Activated naive CD4-positive, alpha-beta T cell treated with anti-CD3 and anti-CD28 coated beads for 36 hours (primary cell): Measurements from ENCODE around the gene GPC2. TPM values are rescaled to one million over a fixed set of nuclear protein-coding genes. Genes with fewer than 3 reads are reported as not detected.
"Not testable (repeated sequence)": the region's sequence is repeated elsewhere in the genome, so short reads cannot be mapped to it uniquely, and the experiment has no call there.

Experiments
- CTCF ChIA-PET: fragments of 350-600 bp; sonication (Branson Sonifier 250); formaldehyde crosslinking; loops from one replicate; lab custom pipeline; 2021; ENCODE audit warnings: antibody characterized with exemption; lab: Charles Lee
- DNase-seq: peaks from one replicate; pipeline ENCODE4 v3.0.0-alpha.2; 2020
- H3K27ac Mint-ChIP-seq: one replicate; pipeline ENCODE4 v1.8.0; 2021; ENCODE audit warnings: mild to moderate bottlenecking, mixed read lengths
- H3K27me3 Mint-ChIP-seq: one replicate; pipeline ENCODE4 v1.8.0; 2021; ENCODE audit warnings: low read depth, mixed read lengths
- H3K36me3 Mint-ChIP-seq: one replicate; pipeline ENCODE4 v1.8.0; 2021; ENCODE audit warnings: low read depth, mixed read lengths
- H3K4me1 Mint-ChIP-seq: one replicate; pipeline ENCODE4 v1.8.0; 2021; ENCODE audit warnings: low read depth, mixed read lengths
- H3K4me3 Mint-ChIP-seq: one replicate; pipeline ENCODE4 v1.8.0; 2021; ENCODE audit warnings: mild to moderate bottlenecking, moderate library complexity, mixed read lengths
- H3K9me3 Mint-ChIP-seq: one replicate; pipeline ENCODE4 v1.8.0; 2021; ENCODE audit warnings: mixed read lengths
- intact Hi-C: fragments of 100-400 bp; cut with micrococcal nuclease; formaldehyde crosslinking; loops from one replicate; pipeline ENCODE4 v1.15.1; 2023
- total RNA-seq, 2 experiments: library from RNA; stranded (reverse); gene quantifications; one replicate each; pipeline ENCODE4 v1.2.3, GENCODE V29; 2021

The GPC2 gene
- total RNA-seq, 2 experiments from 2014 or later = 7.6 to 9.5 TPM

DNA sequence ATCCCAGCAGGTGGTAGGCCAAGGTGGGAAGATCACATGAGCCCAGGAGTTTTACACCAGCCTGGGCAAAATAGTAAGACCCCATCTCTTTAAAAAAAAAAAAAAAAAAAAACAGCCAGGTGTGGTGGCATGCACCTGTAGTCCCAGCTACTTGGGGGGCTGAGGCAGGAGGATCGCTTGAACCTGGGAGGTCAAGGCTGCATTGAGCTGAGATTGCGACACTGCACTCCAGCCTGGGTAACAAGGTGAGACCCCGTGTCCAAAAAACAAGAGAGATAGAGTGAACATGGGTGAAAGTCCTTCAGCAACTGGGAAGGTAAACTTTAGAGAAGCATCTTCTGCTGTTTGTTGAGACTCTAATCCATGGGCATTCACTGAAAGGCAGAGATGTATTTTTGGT lies 34.7 kb downstream of the GPC2 start:
- no peak overlapping the region for H3K27ac Mint-ChIP-seq
- no peak for DNase-seq
- CTCF ChIA-PET = interaction anchor here (0.6 to 2.4 kb wide), 4 partner anchors 8 to 68 kb away, joined by 4 to 10 read pairs (median 5); no protein-coding TSS in a partner anchor
- H3K36me3 Mint-ChIP-seq = no peaks in the 10 kb centered on the region
- no peaks in the 10 kb centered on the region for H3K27me3 Mint-ChIP-seq
- no peaks in the 10 kb centered on the region for H3K9me3 Mint-ChIP-seq
- intact Hi-C loops = no loop called here
- H3K4me1 Mint-ChIP-seq = peaks cover 12% of the 10 kb centered on the region
- no peak overlapping the region for H3K4me3 Mint-ChIP-seq

DNA sequence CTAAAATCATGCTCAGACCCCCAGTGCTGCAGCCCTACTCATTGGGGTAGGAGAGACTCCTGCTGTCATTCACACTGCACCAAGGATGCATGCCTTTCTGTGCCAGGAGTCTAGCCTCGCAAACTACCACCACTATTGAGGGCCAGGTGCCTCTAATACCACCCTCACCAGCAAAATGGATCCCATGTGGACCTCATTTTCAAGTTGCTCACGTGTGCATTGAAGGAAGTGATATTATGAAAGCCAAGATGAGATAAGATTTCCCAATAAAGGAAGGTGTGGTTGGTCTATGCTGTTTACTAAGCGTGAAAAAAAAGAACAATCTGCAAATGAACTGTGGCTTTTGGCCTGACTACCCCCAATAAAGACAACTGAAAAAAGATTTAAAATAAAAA lies 35.6 kb downstream of the GPC2 start:
- DNase-seq = no peak
- CTCF ChIA-PET = interaction anchor here (1.0 to 4.3 kb wide), 3 partner anchors 8 to 12 kb away, joined by 5 to 26 read pairs (median 10); no protein-coding TSS in a partner anchor
- Mint-ChIP-seq H3K4me1 (peaks cover 12% of the 10 kb centered on the region), H3K27me3 (no peaks in the 10 kb centered on the region), H3K4me3 (no peak overlapping the region), H3K27ac (no peak overlapping the region), H3K9me3 (no peaks in the 10 kb centered on the region), H3K36me3 (no peaks in the 10 kb centered on the region)
- intact Hi-C loops = no loop called here

DNA sequence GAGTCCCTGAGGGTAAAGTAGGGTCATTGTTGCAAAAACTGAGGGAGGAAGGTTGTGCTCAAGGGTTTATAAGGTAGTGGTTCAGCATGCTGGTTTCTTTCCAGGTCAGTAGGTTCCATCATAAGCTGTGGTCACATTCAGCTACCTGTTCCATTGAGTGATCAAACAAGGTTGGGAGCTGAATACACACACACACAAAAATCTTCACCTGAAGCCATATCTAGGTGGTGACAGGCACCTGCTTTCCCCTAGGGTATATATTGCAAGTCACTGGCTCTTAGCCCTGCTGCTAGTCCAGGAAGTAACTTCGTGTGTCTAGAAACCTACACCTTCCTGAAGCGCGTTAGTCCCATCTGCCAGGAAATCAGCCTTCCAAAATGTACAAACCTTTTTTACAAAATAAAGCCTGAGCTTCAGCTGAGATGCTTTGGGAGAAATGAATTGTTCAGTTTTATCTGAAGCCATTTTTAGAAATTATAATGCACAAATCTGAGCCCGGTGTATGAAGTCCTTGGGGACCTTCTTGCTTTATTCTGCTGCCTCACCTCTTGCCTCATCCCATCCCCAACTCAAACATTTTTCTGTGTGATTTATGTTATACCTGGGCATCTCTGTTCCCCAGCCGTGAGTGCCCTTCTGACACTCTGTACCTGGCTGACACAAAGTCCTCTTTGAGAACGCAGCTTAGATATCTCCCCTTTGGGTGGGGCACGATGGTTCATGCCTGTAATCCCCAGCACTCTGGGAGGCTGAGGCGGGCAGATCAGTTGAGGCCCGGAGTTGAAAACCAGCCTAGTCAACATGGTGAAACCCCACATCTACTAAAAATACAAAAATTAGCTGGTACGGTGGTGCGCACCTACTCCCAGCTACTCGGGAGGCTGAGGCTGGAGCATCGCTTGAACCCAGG lies 39.1 kb downstream of the GPC2 start:
- peak overlapping the region; percentile 68 for H3K27ac Mint-ChIP-seq

GRCh38 chr7:100132697-100133151 lies 44.5 kb downstream of the GPC2 start:
- no peaks in the 10 kb centered on the region for H3K27me3 Mint-ChIP-seq
- no peaks in the 10 kb centered on the region for H3K9me3 Mint-ChIP-seq
- CTCF ChIA-PET = interaction anchor here (0.5 to 6.3 kb wide), 32 partner anchors 9 to 318 kb away, joined by 3 to 60 read pairs (median 4); partner anchors contain the start of genes AP4M1, LAMTOR4, MCM7 and PVRIG
- DNase-seq = peak; percentile 82
- intact Hi-C loops = loop anchor here (1.0 to 5.0 kb wide), 4 partner anchors 89 to 275 kb away; no protein-coding TSS in a partner anchor
- H3K36me3 Mint-ChIP-seq = no peaks in the 10 kb centered on the region
- H3K4me1 Mint-ChIP-seq = peaks cover 21% of the 10 kb centered on the region
- no peak overlapping the region for H3K27ac Mint-ChIP-seq
- no peak overlapping the region for H3K4me3 Mint-ChIP-seq

More for the DNA sequence above, 39.1 kb downstream of the GPC2 start:
- intact Hi-C loops = loop anchor here (1.0 kb wide), 1 partner anchor 10 kb away; the partner anchor contains the start of gene LAMTOR4
- DNase-seq = no peak
- Mint-ChIP-seq H3K27me3 (no peaks in the 10 kb centered on the region), H3K4me1 (peaks cover 12% of the 10 kb centered on the region), H3K4me3 (no peak overlapping the region), H3K36me3 (no peaks in the 10 kb centered on the region), H3K9me3 (no peaks in the 10 kb centered on the region)
- CTCF ChIA-PET = interaction anchor here (0.8 to 4.3 kb wide), 6 partner anchors 9 to 82 kb away, joined by 3 to 26 read pairs (median 4); partner anchors contain the start of genes LAMTOR4 and PVRIG

GRCh38 chr7:100132126-100132525 lies 45.1 kb downstream of the GPC2 start:
- no peak overlapping the region for H3K4me3 Mint-ChIP-seq
- H3K9me3 Mint-ChIP-seq = no peaks in the 10 kb centered on the region
- H3K36me3 Mint-ChIP-seq = no peaks in the 10 kb centered on the region
- no peaks in the 10 kb centered on the region for H3K27me3 Mint-ChIP-seq
- intact Hi-C loops = loop anchor here (1.0 to 5.0 kb wide), 4 partner anchors 89 to 275 kb away; no protein-coding TSS in a partner anchor
- no peak for DNase-seq
- CTCF ChIA-PET = interaction anchor here (0.6 to 6.3 kb wide), 26 partner anchors 10 to 1220 kb away, joined by 3 to 60 read pairs (median 5); partner anchors contain the start of genes AP4M1, LAMTOR4, MCM7 and PVRIG
- no peak overlapping the region for H3K27ac Mint-ChIP-seq
- H3K4me1 Mint-ChIP-seq = peaks cover 20% of the 10 kb centered on the region

- Mint-ChIP-seq H3K27me3 (no peaks in the 10 kb centered on the region), H3K36me3 (no peaks in the 10 kb centered on the region), H3K4me1 (peaks cover 20% of the 10 kb centered on the region), H3K27ac (no peak overlapping the region), H3K4me3 (peak overlapping the region; percentile 15), H3K9me3 (no peaks in the 10 kb centered on the region)
- CTCF ChIA-PET = interaction anchor here (0.6 to 6.3 kb wide), 20 partner anchors 9 to 276 kb away, joined by 3 to 60 read pairs (median 5); partner anchors contain the start of gene LAMTOR4
- intact Hi-C loops = loop anchor here (1.0 to 5.0 kb wide), 5 partner anchors 49 to 218 kb away; no protein-coding TSS in a partner anchor
- peak; percentile 94 for DNase-seq
Measured at GRCh38 chr7:100130608-100131453, 46.4 kb downstream of the GPC2 start.

DNA sequence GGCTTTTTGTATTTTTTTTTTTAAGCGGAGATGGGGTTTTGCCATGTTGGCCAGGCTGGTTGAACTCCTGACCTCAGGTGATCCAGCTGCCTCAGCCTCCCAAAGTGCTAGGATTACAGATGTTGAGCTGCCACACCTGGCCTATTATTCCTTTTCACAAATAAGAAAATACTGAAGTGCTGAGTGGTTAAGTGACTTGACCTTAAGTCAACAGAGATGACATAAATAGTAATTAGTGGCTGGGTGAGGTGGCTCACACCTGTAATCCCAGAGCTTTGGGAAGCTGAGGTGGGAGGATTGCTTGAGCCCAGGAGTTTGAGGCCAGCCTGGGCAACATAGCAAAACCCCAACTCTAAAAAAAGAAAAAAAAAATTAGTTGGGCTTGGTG lies 47.0 kb downstream of the GPC2 start:
- peaks cover 25% of the 10 kb centered on the region for H3K4me1 Mint-ChIP-seq
- H3K27ac Mint-ChIP-seq, DNase-seq, H3K9me3 Mint-ChIP-seq, H3K36me3 Mint-ChIP-seq, H3K4me3 Mint-ChIP-seq, H3K27me3 Mint-ChIP-seq: not testable (repeated sequence)
- intact Hi-C loops = loop anchor here (2.0 to 5.0 kb wide), 2 partner anchors 212 to 217 kb away; no protein-coding TSS in a partner anchor
- CTCF ChIA-PET = interaction anchor here (0.6 to 6.3 kb wide), 17 partner anchors 9 to 277 kb away, joined by 3 to 60 read pairs (median 4); partner anchors contain the start of gene LAMTOR4

DNA sequence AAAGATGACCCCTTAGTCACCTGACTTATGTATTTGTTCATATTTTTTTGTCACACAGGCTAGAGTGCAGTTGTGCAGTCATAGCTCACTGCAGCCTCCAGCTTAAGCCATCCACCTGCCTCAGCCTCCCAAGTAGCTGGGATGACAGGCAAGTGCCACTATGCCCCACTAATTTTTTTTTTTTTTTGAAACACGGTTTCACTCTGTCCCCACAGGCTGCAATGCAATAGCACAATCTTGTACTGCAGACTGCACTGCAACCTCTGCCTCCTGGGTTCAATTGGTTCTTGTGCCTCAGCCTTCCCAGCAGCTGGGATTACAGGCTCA lies 48.6 kb downstream of the GPC2 start:
- H3K4me1 Mint-ChIP-seq = peaks cover 34% of the 10 kb centered on the region
- intact Hi-C loops = loop anchor here (5.0 kb wide), 1 partner anchor 721 kb away; the partner anchor contains the start of genes BUD31 and PDAP1
- no peaks in the 10 kb centered on the region for H3K9me3 Mint-ChIP-seq
- H3K27ac Mint-ChIP-seq = no peak overlapping the region
- H3K36me3 Mint-ChIP-seq = peaks cover 9% of the 10 kb centered on the region
- H3K27me3 Mint-ChIP-seq = no peaks in the 10 kb centered on the region
- no peak for DNase-seq
- H3K4me3 Mint-ChIP-seq = peak overlapping the region; percentile 100
- CTCF ChIA-PET = interaction anchor here (0.6 to 6.3 kb wide), 7 partner anchors 11 to 423 kb away, joined by 3 to 60 read pairs (median 4); partner anchors contain the start of genes AP4M1 and MCM7

DNA sequence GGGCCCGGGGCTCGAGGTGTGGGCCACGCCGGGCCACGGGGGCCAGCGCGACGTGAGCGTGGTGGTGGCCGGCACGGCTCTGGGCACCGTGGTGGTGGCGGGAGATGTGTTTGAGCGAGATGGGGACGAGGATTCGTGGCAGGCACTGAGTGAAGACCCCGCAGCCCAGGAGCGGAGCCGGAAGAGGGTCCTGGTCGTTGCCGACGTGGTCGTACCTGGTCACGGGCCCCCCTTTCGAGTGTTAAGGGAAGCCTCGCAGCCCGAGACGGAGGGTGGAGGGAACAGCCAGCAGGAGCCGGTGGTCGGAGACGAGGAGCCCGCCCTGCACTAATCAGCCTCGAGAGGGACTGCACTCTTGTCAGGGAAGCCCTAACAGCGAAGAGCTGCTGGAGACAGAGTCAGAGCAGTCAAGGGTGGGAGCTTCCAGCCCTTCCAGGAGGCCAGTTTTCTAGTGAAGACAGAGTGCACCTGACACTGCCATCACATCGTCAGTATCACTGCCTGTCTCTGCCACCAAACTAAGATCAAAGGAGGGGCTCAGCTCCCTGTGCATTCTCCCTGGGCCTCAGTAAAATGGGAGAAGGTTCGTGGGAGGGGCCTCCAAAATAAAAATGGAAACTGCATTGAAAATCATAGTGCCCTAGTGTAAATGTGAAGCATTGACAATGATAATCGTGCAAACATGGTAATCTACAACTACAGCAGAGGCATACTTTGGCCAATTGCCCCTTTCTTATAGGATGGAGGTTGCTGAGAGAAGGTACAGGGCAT lies 49.1 kb downstream of the GPC2 start:
- H3K4me3 Mint-ChIP-seq = peak overlapping the region; percentile 100
- DNase-seq = peak; percentile 28
- H3K27ac Mint-ChIP-seq = peak overlapping the region; percentile 66
- CTCF ChIA-PET = interaction anchor here (0.6 to 6.3 kb wide), 6 partner anchors 11 to 424 kb away, joined by 3 to 60 read pairs (median 4); partner anchors contain the start of genes AP4M1 and MCM7
- H3K36me3 Mint-ChIP-seq = peaks cover 9% of the 10 kb centered on the region
- intact Hi-C loops = loop anchor here (1.0 to 5.0 kb wide), 4 partner anchors 9 to 721 kb away; partner anchors contain the start of genes BUD31, CNPY4, PDAP1 and TAF6
- H3K4me1 Mint-ChIP-seq = peaks cover 34% of the 10 kb centered on the region
- no peaks in the 10 kb centered on the region for H3K9me3 Mint-ChIP-seq
- H3K27me3 Mint-ChIP-seq = no peaks in the 10 kb centered on the region

DNA sequence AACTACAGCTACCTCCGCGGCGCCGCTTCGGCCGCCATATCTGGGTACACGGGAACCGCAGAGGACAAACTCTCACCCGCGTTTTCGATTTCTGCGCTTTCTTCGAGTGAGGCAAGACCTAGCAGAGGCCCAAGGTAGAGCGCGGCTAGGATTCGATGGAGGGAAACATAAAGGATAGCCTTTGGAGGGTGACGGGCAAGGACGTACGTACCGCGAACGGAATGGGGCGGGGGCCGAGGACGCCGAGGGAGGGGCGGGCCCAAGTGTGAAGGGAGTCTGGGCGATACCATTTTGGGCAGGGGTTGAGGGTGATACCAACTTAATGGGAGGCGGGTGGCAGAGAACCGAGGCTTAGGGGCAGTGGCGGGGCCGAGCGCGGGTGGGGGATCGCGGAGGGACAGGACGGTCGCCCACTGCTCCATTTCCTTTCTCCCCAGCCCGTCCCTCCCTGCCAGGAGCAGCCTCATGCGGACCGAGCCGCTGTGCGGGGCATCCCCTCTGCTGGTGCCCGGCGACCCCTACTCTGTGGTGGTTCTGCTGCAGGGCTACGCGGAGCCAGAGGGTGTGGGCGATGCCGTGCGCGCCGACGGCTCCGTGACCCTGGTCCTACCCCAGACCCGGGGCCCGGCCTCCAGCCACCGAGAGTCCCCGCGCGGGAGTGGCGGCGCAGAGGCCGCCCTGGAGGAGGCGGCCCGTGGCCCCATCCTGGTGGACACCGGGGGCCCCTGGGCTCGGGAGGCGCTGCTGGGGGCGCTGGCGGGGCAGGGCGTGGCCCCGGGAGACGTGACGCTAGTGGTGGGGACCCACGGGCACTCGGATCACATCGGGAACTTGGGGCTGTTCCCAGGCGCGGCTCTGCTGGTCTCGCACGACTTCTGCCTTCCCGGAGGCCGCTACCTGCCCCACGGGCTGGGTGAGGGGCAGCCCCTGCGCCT lies 50.0 kb downstream of the GPC2 start, which contains the start of gene MBLAC1:
MBLAC1 (plus strand) TSS at position 37 of the 935 bp plus-strand sequence; CDS start at position 466, 429 bp downstream.
- H3K4me3 Mint-ChIP-seq = peak within 1 kb of the TSS; percentile 100
- CTCF ChIA-PET = interaction anchor here (0.8 to 1.4 kb wide), 4 partner anchors 22 to 218 kb away, joined by 3 to 4 read pairs (median 4); partner anchors contain the start of genes AP4M1, LAMTOR4 and MCM7
- H3K4me1 Mint-ChIP-seq = peaks cover 30% of the 10 kb centered on the region
- peak; percentile 94 for DNase-seq
- no peaks in the 10 kb centered on the region for H3K9me3 Mint-ChIP-seq
- intact Hi-C loops = loop anchor here (1.0 to 5.0 kb wide), 6 partner anchors 8 to 720 kb away; partner anchors contain the start of genes AP4M1, BUD31, CNPY4 and MCM7
- H3K36me3 Mint-ChIP-seq = peaks cover 13% of the 10 kb centered on the region
- peak within 1 kb of the TSS; percentile 99 for H3K27ac Mint-ChIP-seq
- no peaks in the 10 kb centered on the region for H3K27me3 Mint-ChIP-seq
